ENCODE results near the gene ARPP19.
"Not testable (repeated sequence)": the region's sequence is repeated elsewhere in the genome, so short reads cannot be mapped to it uniquely, and the experiment has no call there.

The ARPP19 gene

DNA sequence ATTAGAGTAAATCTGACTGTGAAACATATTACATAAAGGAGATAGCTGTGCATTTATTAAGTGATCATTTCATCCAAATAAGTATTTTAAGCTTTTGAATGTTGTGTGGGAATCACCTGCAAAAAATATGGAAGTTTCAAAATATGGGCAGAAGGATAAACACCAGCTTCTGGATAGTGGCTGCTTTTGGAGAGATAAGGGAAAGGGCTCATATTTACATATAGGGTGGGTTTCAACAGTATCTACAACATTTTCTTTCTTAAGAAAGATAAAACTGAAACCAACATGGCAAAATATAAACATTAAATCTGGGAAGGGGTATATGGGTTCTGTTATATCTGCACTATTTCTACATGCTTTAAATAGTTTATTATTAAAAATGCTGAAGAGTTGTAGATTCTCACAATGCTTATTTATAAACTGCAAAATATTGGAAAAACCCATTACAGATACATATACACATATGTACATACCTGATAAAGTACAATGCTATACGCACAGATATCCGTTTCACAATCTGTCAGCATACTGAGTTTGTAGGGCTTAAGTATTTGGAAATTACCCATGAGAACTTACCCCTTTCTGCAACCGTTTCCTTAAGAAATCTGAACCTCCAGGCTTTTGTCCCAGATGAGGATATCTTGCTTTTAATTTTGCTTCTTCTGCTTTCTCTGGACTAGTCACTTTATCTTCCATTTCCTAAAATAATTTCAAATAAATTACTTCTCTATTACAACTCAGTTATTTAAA lies 12.1 kb downstream of the ARPP19 start (continued):
- TF ChIP-seq, protein P1, sequence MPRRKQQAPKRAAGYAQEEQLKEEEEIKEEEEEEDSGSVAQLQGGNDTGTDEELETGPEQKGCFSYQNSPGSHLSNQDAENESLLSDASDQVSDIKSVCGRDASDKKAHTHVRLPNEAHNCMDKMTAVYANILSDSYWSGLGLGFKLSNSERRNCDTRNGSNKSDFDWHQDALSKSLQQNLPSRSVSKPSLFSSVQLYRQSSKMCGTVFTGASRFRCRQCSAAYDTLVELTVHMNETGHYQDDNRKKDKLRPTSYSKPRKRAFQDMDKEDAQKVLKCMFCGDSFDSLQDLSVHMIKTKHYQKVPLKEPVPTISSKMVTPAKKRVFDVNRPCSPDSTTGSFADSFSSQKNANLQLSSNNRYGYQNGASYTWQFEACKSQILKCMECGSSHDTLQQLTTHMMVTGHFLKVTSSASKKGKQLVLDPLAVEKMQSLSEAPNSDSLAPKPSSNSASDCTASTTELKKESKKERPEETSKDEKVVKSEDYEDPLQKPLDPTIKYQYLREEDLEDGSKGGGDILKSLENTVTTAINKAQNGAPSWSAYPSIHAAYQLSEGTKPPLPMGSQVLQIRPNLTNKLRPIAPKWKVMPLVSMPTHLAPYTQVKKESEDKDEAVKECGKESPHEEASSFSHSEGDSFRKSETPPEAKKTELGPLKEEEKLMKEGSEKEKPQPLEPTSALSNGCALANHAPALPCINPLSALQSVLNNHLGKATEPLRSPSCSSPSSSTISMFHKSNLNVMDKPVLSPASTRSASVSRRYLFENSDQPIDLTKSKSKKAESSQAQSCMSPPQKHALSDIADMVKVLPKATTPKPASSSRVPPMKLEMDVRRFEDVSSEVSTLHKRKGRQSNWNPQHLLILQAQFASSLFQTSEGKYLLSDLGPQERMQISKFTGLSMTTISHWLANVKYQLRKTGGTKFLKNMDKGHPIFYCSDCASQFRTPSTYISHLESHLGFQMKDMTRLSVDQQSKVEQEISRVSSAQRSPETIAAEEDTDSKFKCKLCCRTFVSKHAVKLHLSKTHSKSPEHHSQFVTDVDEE (CRISPR knock-in tag; IDR thresholded peaks at IDR 0.05), result no peak
- no peak for TF ChIP-seq ZNF565 (CRISPR knock-in tag; conservative IDR thresholded peaks at IDR 0.05; ENCODE audit: low read depth)
- TF ChIP-seq, protein P2, sequence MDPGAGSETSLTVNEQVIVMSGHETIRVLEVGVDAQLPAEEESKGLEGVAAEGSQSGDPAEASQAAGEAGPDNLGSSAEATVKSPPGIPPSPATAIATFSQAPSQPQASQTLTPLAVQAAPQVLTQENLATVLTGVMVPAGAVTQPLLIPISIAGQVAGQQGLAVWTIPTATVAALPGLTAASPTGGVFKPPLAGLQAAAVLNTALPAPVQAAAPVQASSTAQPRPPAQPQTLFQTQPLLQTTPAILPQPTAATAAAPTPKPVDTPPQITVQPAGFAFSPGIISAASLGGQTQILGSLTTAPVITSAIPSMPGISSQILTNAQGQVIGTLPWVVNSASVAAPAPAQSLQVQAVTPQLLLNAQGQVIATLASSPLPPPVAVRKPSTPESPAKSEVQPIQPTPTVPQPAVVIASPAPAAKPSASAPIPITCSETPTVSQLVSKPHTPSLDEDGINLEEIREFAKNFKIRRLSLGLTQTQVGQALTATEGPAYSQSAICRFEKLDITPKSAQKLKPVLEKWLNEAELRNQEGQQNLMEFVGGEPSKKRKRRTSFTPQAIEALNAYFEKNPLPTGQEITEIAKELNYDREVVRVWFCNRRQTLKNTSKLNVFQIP (CRISPR knock-in tag; IDR thresholded peaks at IDR 0.05; ENCODE audit: borderline replicate concordance, low read depth), result no peak
- no peak for TF ChIP-seq ZFP3 (CRISPR knock-in tag; IDR thresholded peaks at IDR 0.05)
- TF ChIP-seq GLIS3 (CRISPR knock-in tag; IDR thresholded peaks at IDR 0.05), result no peak
- TF ChIP-seq TOX (CRISPR knock-in tag; IDR thresholded peaks at IDR 0.05; ENCODE audit: borderline replicate concordance), result no peak
- no peak for TF ChIP-seq ESRRG (CRISPR knock-in tag; IDR thresholded peaks at IDR 0.05)
- no peak for TF ChIP-seq OSR1 (CRISPR knock-in tag; IDR thresholded peaks at IDR 0.05)
- no peak for TF ChIP-seq ZFP30 (CRISPR knock-in tag; IDR thresholded peaks at IDR 0.05)
- TF ChIP-seq RARB (CRISPR knock-in tag; IDR thresholded peaks at IDR 0.05), result no peak

DNA sequence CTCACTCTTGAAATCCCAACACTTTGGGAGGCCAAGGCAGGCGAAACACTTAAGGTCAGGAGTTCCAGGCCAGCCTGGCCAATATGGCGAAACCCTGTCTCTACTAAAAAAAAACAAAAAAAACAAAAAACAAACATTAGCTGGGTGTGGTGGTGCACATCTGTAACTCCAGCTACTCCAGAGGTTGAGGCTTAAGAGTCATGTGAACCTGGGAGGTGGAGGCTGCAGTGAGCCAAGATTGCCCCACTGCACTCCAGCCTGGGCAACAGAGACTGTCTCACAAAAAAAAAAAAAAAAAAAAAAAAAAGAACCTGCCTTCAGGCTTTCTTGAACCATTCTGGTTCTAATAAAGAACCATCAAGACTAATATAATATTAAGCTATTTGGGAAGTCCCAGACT lies 16.5 kb downstream of the ARPP19 start:
- no peak for ATAC-seq
- TF ChIP-seq, protein P3, sequence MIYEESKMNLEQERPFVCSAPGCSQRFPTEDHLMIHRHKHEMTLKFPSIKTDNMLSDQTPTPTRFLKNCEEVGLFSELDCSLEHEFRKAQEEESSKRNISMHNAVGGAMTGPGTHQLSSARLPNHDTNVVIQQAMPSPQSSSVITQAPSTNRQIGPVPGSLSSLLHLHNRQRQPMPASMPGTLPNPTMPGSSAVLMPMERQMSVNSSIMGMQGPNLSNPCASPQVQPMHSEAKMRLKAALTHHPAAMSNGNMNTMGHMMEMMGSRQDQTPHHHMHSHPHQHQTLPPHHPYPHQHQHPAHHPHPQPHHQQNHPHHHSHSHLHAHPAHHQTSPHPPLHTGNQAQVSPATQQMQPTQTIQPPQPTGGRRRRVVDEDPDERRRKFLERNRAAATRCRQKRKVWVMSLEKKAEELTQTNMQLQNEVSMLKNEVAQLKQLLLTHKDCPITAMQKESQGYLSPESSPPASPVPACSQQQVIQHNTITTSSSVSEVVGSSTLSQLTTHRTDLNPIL (CRISPR knock-in tag; IDR thresholded peaks at IDR 0.05; ENCODE audit: low read depth), result no peak
- TF ChIP-seq ZNF565 (CRISPR knock-in tag; conservative IDR thresholded peaks at IDR 0.05; ENCODE audit: low read depth) (no peak), RARB (CRISPR knock-in tag; IDR thresholded peaks at IDR 0.05) (no peak)
- TF ChIP-seq, protein P4, sequence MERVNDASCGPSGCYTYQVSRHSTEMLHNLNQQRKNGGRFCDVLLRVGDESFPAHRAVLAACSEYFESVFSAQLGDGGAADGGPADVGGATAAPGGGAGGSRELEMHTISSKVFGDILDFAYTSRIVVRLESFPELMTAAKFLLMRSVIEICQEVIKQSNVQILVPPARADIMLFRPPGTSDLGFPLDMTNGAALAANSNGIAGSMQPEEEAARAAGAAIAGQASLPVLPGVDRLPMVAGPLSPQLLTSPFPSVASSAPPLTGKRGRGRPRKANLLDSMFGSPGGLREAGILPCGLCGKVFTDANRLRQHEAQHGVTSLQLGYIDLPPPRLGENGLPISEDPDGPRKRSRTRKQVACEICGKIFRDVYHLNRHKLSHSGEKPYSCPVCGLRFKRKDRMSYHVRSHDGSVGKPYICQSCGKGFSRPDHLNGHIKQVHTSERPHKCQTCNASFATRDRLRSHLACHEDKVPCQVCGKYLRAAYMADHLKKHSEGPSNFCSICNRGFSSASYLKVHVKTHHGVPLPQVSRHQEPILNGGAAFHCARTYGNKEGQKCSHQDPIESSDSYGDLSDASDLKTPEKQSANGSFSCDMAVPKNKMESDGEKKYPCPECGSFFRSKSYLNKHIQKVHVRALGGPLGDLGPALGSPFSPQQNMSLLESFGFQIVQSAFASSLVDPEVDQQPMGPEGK (CRISPR knock-in tag; IDR thresholded peaks at IDR 0.05; ENCODE audit: borderline replicate concordance), result no peak

DNA sequence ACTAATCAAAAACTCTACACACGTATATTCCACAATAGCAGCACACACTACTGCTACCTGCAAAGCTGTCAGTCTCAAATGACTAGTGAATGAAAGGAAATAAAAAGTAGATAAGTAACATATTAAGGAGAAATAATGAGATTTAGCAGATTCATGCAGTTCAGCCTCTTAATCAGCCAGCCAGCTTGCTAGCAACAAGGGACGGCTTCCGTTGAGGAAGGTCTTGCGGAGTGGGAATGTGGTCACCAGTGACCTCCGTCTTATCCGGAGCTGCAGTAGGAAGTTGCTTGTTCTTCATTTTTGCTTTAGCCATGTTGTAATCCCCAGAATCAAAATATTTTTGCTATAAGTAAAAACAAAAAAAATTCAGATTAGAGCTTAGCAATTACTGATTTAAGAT lies 17.1 kb downstream of the ARPP19 start:
- no peak for ATAC-seq

DNA sequence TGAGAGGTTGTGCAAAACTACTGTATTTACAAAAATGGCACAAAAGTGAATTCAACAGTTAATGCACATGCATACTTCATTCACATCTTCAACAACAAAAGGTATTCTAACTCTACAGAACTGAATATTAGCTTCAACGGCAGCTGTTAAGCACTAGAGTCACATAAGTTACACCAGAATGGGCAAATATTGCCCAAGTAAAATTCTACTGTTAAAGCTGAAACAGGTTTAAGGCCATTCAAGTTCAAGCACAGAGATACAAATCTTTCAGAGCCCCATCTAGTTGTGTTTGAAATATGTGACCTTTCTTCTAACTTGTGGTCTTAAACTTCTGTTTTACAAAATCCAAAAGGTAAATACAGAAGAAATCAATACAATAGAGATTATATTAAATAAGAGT lies 17.6 kb downstream of the ARPP19 start:
- ATAC-seq, result not testable (repeated sequence)

More for the DNA sequence above, 17.1 kb downstream of the ARPP19 start:
- TF ChIP-seq ISL1 (CRISPR knock-in tag; IDR thresholded peaks at IDR 0.05), result no peak
- TF ChIP-seq CSDC2 (CRISPR knock-in tag; IDR thresholded peaks at IDR 0.05), result no peak
- TF ChIP-seq ZNF70 (CRISPR knock-in tag; IDR thresholded peaks at IDR 0.05), result no peak
- no peak for TF ChIP-seq ZFP3 (CRISPR knock-in tag; IDR thresholded peaks at IDR 0.05)
- TF ChIP-seq ZFP30 (CRISPR knock-in tag; IDR thresholded peaks at IDR 0.05), result no peak
- TF ChIP-seq ESRRG (CRISPR knock-in tag; IDR thresholded peaks at IDR 0.05), result no peak
- no peak for TF ChIP-seq ARNTL (CRISPR knock-in tag; IDR thresholded peaks at IDR 0.05; ENCODE audit: borderline replicate concordance, low read depth)
- no peak for TF ChIP-seq BACH2 (CRISPR knock-in tag; IDR thresholded peaks at IDR 0.05; ENCODE audit: borderline replicate concordance)
- TF ChIP-seq, protein P4 (CRISPR knock-in tag; IDR thresholded peaks at IDR 0.05; ENCODE audit: borderline replicate concordance), result no peak
- TF ChIP-seq TOX (CRISPR knock-in tag; IDR thresholded peaks at IDR 0.05; ENCODE audit: borderline replicate concordance), result no peak
- TF ChIP-seq ZNF565 (CRISPR knock-in tag; conservative IDR thresholded peaks at IDR 0.05; ENCODE audit: low read depth), result no peak
- no peak for TF ChIP-seq TCF4 (CRISPR knock-in tag; IDR thresholded peaks at IDR 0.05; ENCODE audit: borderline replicate concordance)
- TF ChIP-seq, protein P2 (CRISPR knock-in tag; IDR thresholded peaks at IDR 0.05; ENCODE audit: borderline replicate concordance, low read depth), result no peak
- TF ChIP-seq ZC3H10 (CRISPR knock-in tag; IDR thresholded peaks at IDR 0.05), result no peak
- TF ChIP-seq, protein P5, sequence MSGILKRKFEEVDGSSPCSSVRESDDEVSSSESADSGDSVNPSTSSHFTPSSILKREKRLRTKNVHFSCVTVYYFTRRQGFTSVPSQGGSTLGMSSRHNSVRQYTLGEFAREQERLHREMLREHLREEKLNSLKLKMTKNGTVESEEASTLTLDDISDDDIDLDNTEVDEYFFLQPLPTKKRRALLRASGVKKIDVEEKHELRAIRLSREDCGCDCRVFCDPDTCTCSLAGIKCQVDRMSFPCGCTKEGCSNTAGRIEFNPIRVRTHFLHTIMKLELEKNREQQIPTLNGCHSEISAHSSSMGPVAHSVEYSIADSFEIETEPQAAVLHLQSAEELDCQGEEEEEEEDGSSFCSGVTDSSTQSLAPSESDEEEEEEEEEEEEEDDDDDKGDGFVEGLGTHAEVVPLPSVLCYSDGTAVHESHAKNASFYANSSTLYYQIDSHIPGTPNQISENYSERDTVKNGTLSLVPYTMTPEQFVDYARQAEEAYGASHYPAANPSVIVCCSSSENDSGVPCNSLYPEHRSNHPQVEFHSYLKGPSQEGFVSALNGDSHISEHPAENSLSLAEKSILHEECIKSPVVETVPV (CRISPR knock-in tag; IDR thresholded peaks at IDR 0.05), result no peak
- TF ChIP-seq OSR1 (CRISPR knock-in tag; IDR thresholded peaks at IDR 0.05), result no peak
